ENCODE results near the gene SPINK5.
"Not testable (repeated sequence)": the region's sequence is repeated elsewhere in the genome, so short reads cannot be mapped to it uniquely, and the experiment has no call there.

Gene SPINK5

GRCh38 chr5:148063861-148064260, at the start of gene SPINK5:
SPINK5 (plus strand) TSS chr5:148063980; CDS start chr5:148064045, 65 bp downstream.
- no peak for DNase-seq (ENCODE audit: low spot score)

GRCh38 chr5:148014276-148014675, 49.5 kb upstream of the SPINK5 start:
- DNase-seq (ENCODE audit: low spot score), result no peak

- no peak for DNase-seq (ENCODE audit: low spot score)
These were observed 43.4 kb upstream of the SPINK5 start for GRCh38 chr5:148020257-148020988.

- DNase-seq (ENCODE audit: low spot score), result no peak
These were observed 36.3 kb upstream of the SPINK5 start for GRCh38 chr5:148027505-148027904.

- DNase-seq (ENCODE audit: low spot score), result no peak
These were observed 34.6 kb upstream of the SPINK5 start for GRCh38 chr5:148029131-148029530.

- no peak for DNase-seq (ENCODE audit: low spot score)
These were observed 30.6 kb upstream of the SPINK5 start for GRCh38 chr5:148033134-148033533.

GRCh38 chr5:148035676-148036075, 28.1 kb upstream of the SPINK5 start:
- no peak for DNase-seq (ENCODE audit: low spot score)

GRCh38 chr5:148042881-148043280, 20.9 kb upstream of the SPINK5 start:
- no peak for DNase-seq (ENCODE audit: low spot score)

GRCh38 chr5:148043705-148044104, 20.1 kb upstream of the SPINK5 start:
- DNase-seq (ENCODE audit: low spot score), result no peak

GRCh38 chr5:148055160-148055559, 8.6 kb upstream of the SPINK5 start:
- not testable (repeated sequence) for DNase-seq (ENCODE audit: low spot score)

GRCh38 chr5:148060309-148060708, 3.5 kb upstream of the SPINK5 start:
- no peak for DNase-seq (ENCODE audit: low spot score)

- no peak for DNase-seq (ENCODE audit: low spot score)
These were observed 2.9 kb upstream of the SPINK5 start for GRCh38 chr5:148060881-148061280.

- DNase-seq (ENCODE audit: low spot score), result no peak
These were observed 6.8 kb downstream of the SPINK5 start for GRCh38 chr5:148070621-148071020.

- no peak for DNase-seq (ENCODE audit: low spot score)
These were observed 8.4 kb downstream of the SPINK5 start for GRCh38 chr5:148072207-148072606.

GRCh38 chr5:148075529-148075928, 11.7 kb downstream of the SPINK5 start:
- no peak for DNase-seq (ENCODE audit: low spot score)

- DNase-seq (ENCODE audit: low spot score), result no peak
These were observed 19.4 kb downstream of the SPINK5 start for GRCh38 chr5:148083203-148083602.

- no peak for DNase-seq (ENCODE audit: low spot score)
These were observed 20.5 kb downstream of the SPINK5 start for GRCh38 chr5:148084269-148084668.

- DNase-seq (ENCODE audit: low spot score), result no peak
These were observed 21.5 kb downstream of the SPINK5 start for GRCh38 chr5:148085310-148085709.

GRCh38 chr5:148085977-148086705, 22.4 kb downstream of the SPINK5 start:
- no peak for DNase-seq (ENCODE audit: low spot score)

GRCh38 chr5:148090146-148090772, 26.5 kb downstream of the SPINK5 start:
- DNase-seq (ENCODE audit: low spot score), result no peak

GRCh38 chr5:148090773-148091250, 27.0 kb downstream of the SPINK5 start:
- DNase-seq (ENCODE audit: low spot score), result no peak

- DNase-seq (ENCODE audit: low spot score), result no peak
These were observed 28.5 kb downstream of the SPINK5 start for GRCh38 chr5:148091991-148092964.

All from CD4-positive, alpha-beta T cell treated with Interleukin-6 at 100 ng/mL for 8 hours (primary cell).